Activated B cell treated with CpG ODN at 0.5 μM for 24 hours (primary cell): ENCODE data around the gene GADL1. TPM values are rescaled to one million over a fixed set of nuclear protein-coding genes. Genes with fewer than 3 reads are reported as not detected.

Experiments used
- ATAC-seq: fragments of 200-7000 bp; cut with Tn5 transposase; one replicate; pipeline ENCODE4 v1.10.0; 2021; ENCODE audit warnings: low read depth, mild to moderate bottlenecking, moderate library complexity
- CTCF ChIA-PET: fragments of 350-600 bp; sonication (Branson Sonifier 250); formaldehyde crosslinking; loops from one replicate; lab custom pipeline; 2021; ENCODE audit warnings: antibody characterized with exemption; lab: Charles Lee
- POLR2A ChIA-PET: fragments of 350-600 bp; sonication (Branson Sonifier 250); formaldehyde crosslinking; loops from one replicate; lab custom pipeline; 2021; ENCODE audit warnings: antibody characterized with exemption; lab: Charles Lee
- DNase-seq: peaks from one replicate; pipeline ENCODE4 v3.0.0; 2022
- H3K27ac Mint-ChIP-seq: one replicate; pipeline ENCODE4 v1.8.0; 2020; ENCODE audit warnings: mixed read lengths
- H3K27me3 Mint-ChIP-seq: one replicate; pipeline ENCODE4 v1.8.0; 2021; ENCODE audit warnings: mixed read lengths
- H3K36me3 Mint-ChIP-seq: one replicate; pipeline ENCODE4 v1.8.0; 2021; ENCODE audit warnings: low read depth, mixed read lengths
- H3K4me1 Mint-ChIP-seq: one replicate; pipeline ENCODE4 v1.8.0; 2021; ENCODE audit warnings: mixed read lengths
- H3K4me3 Mint-ChIP-seq: one replicate; pipeline ENCODE4 v1.8.0; 2020; ENCODE audit warnings: mild to moderate bottlenecking, mixed read lengths
- H3K9me3 Mint-ChIP-seq: one replicate; pipeline ENCODE4 v1.8.0; 2020; ENCODE audit warnings: mixed read lengths
- CTCF ChIP-seq: fragments of 200-600 bp; IDR thresholded peaks from one replicate; pipeline ENCODE4 v1.8.0; 2022; ENCODE audit warnings: antibody characterized with exemption, mild to moderate bottlenecking
- intact Hi-C: fragments of 100-400 bp; cut with micrococcal nuclease; formaldehyde crosslinking; loops from one replicate; pipeline ENCODE4 v1.15.1; 2024
- total RNA-seq: library from RNA; stranded (reverse); gene quantifications from 2 replicates; pipeline ENCODE4 v1.2.3, GENCODE V29; 2022

GADL1 gene
- total RNA-seq, 1 donor from 2014 or later: not detected

- intact Hi-C loops: no loop called here
- ChIA-PET CTCF (no interaction called here), POLR2A (no interaction called here)
- Mint-ChIP-seq H3K27ac (no peak overlapping the region), H3K4me3 (no peak overlapping the region), H3K9me3 (no peaks in the 10 kb centered on the region), H3K4me1 (no peaks in the 10 kb centered on the region), H3K27me3 (peaks cover 3% of the 10 kb centered on the region), H3K36me3 (no peaks in the 10 kb centered on the region)
- DNase-seq (no peak), ATAC-seq (no peak)
- TF ChIP-seq CTCF: no peak
Observed at GRCh38 chr3:30871720-30872119, 22.7 kb downstream of the GADL1 start.

- ChIA-PET POLR2A (no interaction called here), CTCF (no interaction called here)
- H3K4me3 Mint-ChIP-seq: no peak overlapping the region
- TF ChIP-seq CTCF: no peak
- ATAC-seq (no peak), DNase-seq (no peak)
- no peaks in the 10 kb centered on the region for H3K27me3 Mint-ChIP-seq
- H3K4me1 Mint-ChIP-seq: no peaks in the 10 kb centered on the region
- no peaks in the 10 kb centered on the region for H3K36me3 Mint-ChIP-seq
- no peaks in the 10 kb centered on the region for H3K9me3 Mint-ChIP-seq
- intact Hi-C loops: no loop called here
- no peak overlapping the region for H3K27ac Mint-ChIP-seq
Observed at GRCh38 chr3:30864836-30865235, 29.6 kb downstream of the GADL1 start.

GRCh38 chr3:30864132-30864531 is 30.3 kb downstream of the GADL1 start:
- no peaks in the 10 kb centered on the region for H3K9me3 Mint-ChIP-seq
- no peaks in the 10 kb centered on the region for H3K27me3 Mint-ChIP-seq
- H3K36me3 Mint-ChIP-seq: no peaks in the 10 kb centered on the region
- H3K4me3 Mint-ChIP-seq: no peak overlapping the region
- intact Hi-C loops: no loop called here
- DNase-seq: no peak
- no peak for ATAC-seq
- ChIA-PET POLR2A (no interaction called here), CTCF (no interaction called here)
- TF ChIP-seq CTCF: no peak
- no peaks in the 10 kb centered on the region for H3K4me1 Mint-ChIP-seq
- no peak overlapping the region for H3K27ac Mint-ChIP-seq

GRCh38 chr3:30862004-30862403 is 32.5 kb downstream of the GADL1 start:
- no peak for TF ChIP-seq CTCF
- ATAC-seq (no peak), DNase-seq (no peak)
- H3K36me3 Mint-ChIP-seq: no peaks in the 10 kb centered on the region
- H3K4me1 Mint-ChIP-seq: no peaks in the 10 kb centered on the region
- no peaks in the 10 kb centered on the region for H3K27me3 Mint-ChIP-seq
- no peak overlapping the region for H3K27ac Mint-ChIP-seq
- H3K9me3 Mint-ChIP-seq: no peaks in the 10 kb centered on the region
- CTCF ChIA-PET: no interaction called here
- H3K4me3 Mint-ChIP-seq: no peak overlapping the region
- POLR2A ChIA-PET: no interaction called here
- intact Hi-C loops: no loop called here

- no peaks in the 10 kb centered on the region for H3K36me3 Mint-ChIP-seq
- no peaks in the 10 kb centered on the region for H3K4me1 Mint-ChIP-seq
- ATAC-seq (no peak), DNase-seq (no peak)
- H3K27ac Mint-ChIP-seq: no peak overlapping the region
- peaks cover 1% of the 10 kb centered on the region for H3K27me3 Mint-ChIP-seq
- CTCF ChIA-PET: no interaction called here
- no peak for TF ChIP-seq CTCF
- H3K9me3 Mint-ChIP-seq: no peaks in the 10 kb centered on the region
- POLR2A ChIA-PET: no interaction called here
- no peak overlapping the region for H3K4me3 Mint-ChIP-seq
- intact Hi-C loops: no loop called here
Observed at GRCh38 chr3:30858894-30859389, 35.5 kb downstream of the GADL1 start.
